NCI-H1417 (cell line): ENCODE results near the gene SNRPD2.
"Not testable (repeated sequence)": the region's sequence is repeated elsewhere in the genome, so short reads cannot be mapped to it uniquely, and the experiment has no call there.

Experiments used
- DNase-seq, 3 experiments: peaks; one replicate each; lab custom pipeline; 2025; lab: John Stamatoyannopoulos, UW

Gene SNRPD2

GRCh38 chr19:45705115-45705514 is 13.4 kb upstream of the SNRPD2 start:
- no peak for DNase-seq

- no peak for DNase-seq
Measured at GRCh38 chr19:45701676-45702075, 9.9 kb upstream of the SNRPD2 start.

GRCh38 chr19:45693106-45693788 is 1.5 kb upstream of the SNRPD2 start:
- DNase-seq, result peak; percentile 64 to 74 (median 67)

DNA sequence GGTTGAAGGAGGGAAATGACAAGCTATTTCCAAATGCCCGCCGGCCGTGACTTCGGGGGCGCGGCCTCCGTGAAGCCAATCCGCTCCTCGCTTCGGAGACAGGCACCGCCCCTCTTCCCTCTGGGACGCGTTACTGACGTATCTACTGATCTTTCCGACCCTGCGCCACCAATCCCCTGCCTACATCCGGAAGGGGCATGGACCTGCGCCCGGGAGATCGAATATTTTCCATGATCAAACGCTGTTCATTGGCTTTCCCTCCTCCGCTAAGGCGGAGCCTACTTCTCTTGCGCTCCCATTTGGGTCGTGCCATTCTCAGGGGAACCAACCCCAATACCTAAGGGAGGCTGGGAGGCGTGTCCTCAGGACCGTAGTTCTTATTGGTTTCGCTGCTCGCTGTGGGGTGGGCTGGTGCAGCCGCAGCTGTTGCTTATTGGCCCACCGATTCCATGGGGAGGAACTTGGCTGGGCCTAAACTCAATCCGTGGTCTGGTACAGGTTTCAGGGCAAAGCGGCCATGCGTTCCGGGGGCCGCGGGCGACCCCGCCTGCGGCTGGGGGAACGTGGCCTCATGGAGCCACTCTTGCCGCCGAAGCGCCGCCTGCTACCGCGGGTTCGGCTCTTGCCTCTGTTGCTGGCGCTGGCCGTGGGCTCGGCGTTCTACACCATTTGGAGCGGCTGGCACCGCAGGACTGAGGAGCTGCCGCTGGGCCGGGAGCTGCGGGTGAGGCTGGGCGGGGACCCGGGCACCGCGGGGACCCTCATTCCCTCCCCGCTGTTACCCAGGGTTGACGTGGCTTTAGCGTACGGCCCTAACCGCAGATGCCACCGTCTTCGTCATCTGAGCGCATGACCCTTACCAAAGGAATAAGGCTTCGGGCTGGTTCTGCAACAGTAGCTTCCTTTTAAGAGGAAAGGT is 693 bp upstream of the SNRPD2 start, which contains the start of gene QPCTL:
Gene QPCTL (plus strand): TSS at position 480 of the 919 bp plus-strand sequence. CDS start 38 bp downstream, at position 518.
- DNase-seq, result peak; percentile 98 to 100 (median 100)

- peak in 1 of 3 experiments; percentile 22 for DNase-seq
Measured at GRCh38 chr19:45687599-45687998, 4.2 kb downstream of the SNRPD2 start.

DNA sequence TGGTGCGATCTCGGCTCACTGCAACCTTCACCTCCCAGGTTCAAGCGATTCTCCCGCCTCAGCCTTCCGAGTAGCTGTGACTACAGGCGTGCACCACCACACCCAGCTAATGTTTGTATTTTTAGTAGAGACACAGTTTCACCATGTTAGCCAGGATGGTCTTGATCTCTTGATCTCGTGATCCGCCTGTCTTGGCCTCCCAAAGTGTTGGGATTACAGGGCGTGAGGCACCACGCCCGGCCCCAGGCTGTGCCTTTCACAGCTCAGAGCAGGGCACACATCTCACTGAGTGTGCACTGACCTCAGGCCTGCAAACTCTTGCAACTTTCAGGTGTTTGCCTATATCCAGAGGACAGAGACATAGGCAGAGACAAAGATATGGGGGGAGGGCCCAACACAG is 6.7 kb downstream of the SNRPD2 start:
- not testable (repeated sequence) for DNase-seq

- DNase-seq, result no peak
Measured at GRCh38 chr19:45682908-45683307, 8.8 kb downstream of the SNRPD2 start.

DNA sequence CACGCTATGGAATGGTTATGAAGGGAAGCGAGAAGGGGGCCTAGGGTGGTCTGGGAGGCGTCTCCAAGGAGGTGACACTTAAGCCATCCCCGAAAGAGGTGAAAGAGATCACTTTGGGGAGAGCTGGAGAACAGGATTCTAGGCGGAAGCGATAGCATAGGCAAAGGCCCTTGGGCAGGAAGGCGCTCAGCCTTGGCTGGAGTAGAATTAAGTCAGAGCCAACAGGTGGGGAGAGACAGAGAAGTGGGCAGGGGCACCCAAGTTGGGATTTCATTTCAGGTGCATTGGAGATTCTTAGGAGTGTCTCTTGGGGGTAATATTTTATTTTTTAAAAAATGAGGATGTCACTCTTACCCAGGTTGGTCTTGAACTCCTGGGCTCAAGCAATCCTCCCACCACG is 9.6 kb downstream of the SNRPD2 start:
- DNase-seq, result no peak

DNA sequence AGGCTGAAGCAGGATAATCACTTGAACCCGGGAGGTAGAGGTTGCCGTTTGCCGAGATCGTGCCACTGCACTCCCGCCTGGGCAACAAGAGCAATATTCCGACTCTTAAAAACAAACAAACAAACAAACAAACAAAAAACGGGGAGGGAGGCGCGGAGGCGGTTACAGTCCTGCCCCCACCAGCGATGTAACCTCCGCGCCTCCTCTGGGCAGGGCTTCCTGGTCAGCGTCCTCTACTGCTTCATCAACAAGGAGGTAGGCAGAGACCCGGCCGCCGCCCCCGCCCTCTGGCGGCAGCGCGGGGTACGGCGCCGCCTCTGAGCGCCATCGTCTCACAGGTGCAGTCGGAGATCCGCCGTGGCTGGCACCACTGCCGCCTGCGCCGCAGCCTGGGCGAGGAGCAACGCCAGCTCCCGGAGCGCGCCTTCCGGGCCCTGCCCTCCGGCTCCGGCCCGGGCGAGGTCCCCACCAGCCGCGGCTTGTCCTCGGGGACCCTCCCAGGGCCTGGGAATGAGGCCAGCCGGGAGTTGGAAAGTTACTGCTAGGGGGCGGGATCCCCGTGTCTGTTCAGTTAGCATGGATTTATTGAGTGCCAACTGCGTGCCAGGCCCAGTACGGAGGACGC is 10.2 kb downstream of the SNRPD2 start:
- peak; percentile 78 to 86 (median 82) for DNase-seq

GRCh38 chr19:45677351-45678230 is 14.2 kb downstream of the SNRPD2 start:
- DNase-seq, result peak in 2 of 3 experiments; percentile 50 to 97

- no peak for DNase-seq
Measured at GRCh38 chr19:45676851-45677263, 14.9 kb downstream of the SNRPD2 start.

DNA sequence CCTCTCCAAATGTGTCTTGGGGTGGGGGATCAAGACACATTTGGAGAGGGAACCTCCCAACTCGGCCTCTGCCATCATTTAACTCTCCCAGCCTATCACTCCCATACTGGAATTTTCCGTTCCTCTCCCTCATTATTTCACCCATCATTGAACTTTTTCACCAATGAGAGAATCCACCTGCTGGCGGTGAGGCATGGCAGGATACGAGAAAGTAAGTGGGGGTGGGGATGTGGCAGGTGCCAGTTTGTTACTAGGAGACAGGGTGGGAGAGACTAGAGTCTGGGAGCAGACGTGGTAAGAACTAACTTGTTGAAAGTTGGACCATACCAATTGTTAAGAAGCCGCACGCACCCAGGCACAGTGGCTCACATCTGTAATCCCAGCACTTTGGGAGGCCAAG is 16.8 kb downstream of the SNRPD2 start:
- DNase-seq, result peak; percentile 6 to 67 (median 29)

DNA sequence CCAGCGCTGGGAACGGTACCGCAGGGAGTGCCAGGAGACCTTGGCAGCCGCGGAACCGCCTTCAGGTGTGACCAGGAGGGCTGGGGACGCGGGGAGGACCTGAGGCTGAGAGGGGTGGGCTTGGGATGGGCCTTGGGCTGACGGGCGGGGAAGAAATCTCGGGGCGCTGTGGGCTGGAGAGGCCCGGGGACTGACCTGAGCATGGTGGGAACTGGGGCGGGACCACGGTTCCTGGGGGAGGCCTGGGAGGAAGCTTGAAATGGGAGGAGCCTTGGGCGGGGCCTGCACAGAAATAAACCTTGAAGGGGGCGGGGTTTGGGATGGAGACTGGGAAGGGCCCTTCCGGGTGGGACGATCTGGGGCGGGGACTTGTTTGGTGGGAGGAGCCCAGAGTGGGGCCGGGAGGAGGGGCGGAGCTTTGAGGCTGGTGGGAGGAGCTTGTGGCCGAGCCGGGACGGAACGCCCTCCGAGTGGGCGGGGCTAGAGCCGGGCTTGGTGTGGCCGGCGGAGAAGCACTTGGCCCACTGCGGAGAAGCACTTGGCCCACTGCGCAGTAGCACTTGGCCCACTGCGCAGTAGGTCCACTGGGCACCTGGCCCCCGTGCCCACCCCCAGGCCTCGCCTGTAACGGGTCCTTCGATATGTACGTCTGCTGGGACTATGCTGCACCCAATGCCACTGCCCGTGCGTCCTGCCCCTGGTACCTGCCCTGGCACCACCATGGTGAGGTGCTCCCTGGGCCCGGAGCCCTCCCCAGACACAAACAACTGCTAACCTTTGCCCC is 20.9 kb downstream of the SNRPD2 start:
- peak; percentile 47 to 91 (median 72) for DNase-seq

DNA sequence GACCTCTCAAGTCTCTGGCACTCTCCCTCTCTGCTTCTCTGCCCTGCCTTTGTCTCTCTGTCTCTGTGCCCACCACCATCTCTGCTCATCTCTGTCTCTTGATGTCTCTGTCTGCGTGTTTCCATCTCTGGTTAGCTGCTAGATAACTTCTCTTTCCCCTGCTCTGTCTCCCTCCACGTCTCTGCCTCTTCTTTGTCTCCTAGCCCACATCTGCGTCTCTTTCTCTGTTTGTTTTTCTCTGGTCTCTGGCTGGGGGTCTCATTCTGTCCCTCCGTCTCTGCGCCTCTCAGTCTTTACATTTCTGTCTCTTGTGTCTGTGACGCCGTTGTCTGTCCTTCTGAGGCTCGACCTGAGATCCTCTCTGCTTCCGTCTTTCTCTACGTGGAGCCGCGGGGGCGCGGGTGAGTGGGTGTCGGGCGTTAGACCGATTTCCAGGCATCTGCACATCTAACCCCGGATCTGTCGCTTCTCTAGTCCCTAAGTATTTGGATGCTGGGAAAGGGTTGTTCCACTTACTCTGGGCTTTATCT is 23.3 kb downstream of the SNRPD2 start:
- no peak for DNase-seq

DNA sequence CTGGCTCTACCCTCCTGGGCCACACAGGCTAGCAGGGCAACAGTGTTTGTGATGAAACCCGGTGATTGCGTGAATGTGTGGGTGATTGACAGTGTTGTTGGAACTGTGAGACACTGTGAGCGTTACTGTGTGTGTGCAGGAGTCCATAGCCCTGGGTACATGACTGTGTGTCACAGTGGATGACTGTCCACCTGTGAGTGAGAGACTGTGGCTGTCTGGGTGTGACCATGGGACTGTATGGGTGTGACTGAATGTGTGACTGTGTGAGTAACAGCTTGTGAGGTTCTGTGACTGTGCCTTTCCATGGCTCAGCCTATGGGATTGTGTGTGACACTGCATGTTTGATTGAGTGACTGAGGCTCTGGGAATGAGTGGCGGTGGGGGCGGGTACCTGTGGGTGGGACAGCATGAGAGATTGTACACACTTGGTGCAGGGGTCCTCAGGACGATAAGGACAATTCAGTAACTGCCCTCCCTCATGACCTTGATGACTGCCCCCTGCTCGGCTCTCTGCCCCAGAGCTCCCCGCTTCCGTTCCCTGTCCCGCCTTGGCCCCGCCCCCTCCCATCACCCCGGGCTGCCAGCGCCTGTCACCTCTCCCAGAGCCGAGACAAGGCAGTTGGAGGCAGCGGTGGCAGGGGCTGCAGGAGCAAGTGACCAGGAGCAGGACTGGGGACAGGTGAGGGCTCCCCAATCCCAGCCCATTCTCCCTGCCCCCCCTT is 24.0 kb downstream of the SNRPD2 start, which contains the start of gene GIPR:
Gene GIPR (plus strand): TSS at position 602 of the 722 bp plus-strand sequence. CDS start 1,300 bp downstream, outside the sequence.
- DNase-seq, result peak; percentile 26 to 47 (median 28)

DNA sequence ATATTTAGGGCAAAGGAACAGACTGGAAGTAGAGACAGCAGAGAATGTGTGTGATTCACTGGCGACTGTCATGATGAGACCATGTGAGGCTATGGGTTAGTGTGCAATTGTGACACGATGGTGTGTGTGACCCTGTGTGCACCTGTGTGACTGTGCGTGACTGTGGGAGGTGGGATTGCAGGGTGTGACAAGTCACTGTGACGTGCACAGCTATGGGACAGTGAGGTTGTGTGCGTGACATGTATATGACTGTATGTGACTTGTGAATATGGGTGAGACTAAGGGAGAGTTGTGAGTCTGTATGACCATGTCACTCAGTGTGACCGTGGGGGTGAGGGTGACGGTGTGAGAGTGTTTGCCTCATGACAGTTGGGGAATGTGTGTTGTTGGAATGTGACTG is 27.2 kb downstream of the SNRPD2 start:
- no peak for DNase-seq

DNA sequence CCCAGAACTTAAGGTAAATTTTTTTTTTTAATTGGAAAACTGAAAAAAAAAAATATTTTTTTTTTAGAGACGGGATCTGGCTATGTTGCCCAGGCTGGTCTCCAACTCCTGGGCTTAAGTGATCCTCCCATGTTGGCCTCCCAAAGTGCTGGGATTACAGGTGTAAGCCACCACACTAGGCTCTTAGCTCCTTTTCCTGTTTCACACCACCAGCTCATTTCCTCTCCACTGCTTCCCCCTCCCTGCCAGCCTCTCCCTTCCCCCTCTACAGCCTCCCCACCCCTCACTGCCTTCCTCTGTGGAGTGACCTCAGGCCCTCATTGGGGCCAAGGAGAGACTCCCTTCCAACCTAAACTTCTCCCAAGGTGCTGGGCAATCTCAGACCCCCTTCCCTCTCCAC is 28.0 kb downstream of the SNRPD2 start:
- DNase-seq, result no peak

- DNase-seq, result no peak
Measured at GRCh38 chr19:45660636-45661035, 31.1 kb downstream of the SNRPD2 start.

DNA sequence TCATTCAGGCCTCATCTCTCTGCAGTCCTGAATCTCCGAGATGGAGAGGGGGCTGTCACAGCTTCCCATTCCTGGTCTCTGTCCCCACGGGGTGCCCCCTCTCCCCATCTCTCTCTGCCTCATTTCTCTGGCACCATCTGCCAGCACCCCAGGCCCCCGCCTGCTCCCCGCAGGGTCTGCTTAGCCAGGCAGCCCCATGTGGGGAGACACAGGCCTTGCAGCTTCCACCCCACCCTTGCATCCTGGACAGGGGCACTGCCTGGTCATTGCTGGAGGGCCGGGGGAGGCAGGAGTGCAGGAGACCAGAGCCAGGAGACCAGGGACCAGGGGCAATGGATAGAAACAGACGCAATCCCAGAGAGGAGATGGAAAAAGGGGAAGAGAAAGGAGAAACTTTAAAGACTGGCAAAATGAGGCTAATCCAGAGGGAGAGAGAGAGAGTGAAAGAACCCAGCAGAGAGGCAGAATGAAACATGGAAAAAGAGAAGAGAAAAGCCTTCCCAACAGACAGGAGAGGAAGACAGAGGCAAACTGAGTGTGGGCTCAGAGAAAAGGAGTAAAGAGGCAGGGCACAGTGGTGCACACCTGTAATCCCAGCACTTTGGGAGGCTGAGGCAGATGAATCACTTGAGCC is 32.5 kb downstream of the SNRPD2 start:
- no peak for DNase-seq
